Measurements from ENCODE around the gene PRXL2B. TPM values are rescaled to one million over a fixed set of nuclear protein-coding genes. Genes with fewer than 3 reads are reported as not detected.
"Not testable (repeated sequence)": the region's sequence is repeated elsewhere in the genome, so short reads cannot be mapped to it uniquely, and the experiment has no call there.

The PRXL2B gene
- total RNA-seq, 1 donor from 2014 or later: 12.6 TPM

GRCh38 chr1:2609319-2610035, 22.9 kb downstream of the PRXL2B start:
- no peak for FAIRE-seq
- no peak for DNase-seq (ENCODE audit: low spot score in 2 of 2)

- DNase-seq (ENCODE audit: low spot score in 2 of 2) (no peak), FAIRE-seq (no peak)
Measured at GRCh38 chr1:2610036-2610959, 23.7 kb downstream of the PRXL2B start.

- DNase-seq (ENCODE audit: low spot score in 2 of 2) (no peak), FAIRE-seq (no peak)
Measured at GRCh38 chr1:2611031-2611501, 24.5 kb downstream of the PRXL2B start.

- no peak for FAIRE-seq
- DNase-seq (ENCODE audit: low spot score in 2 of 2): no peak
Measured at GRCh38 chr1:2611621-2612437, 25.3 kb downstream of the PRXL2B start.

- no peak for DNase-seq (ENCODE audit: low spot score in 2 of 2)
- FAIRE-seq: no peak
Measured at GRCh38 chr1:2612591-2613365, 26.2 kb downstream of the PRXL2B start.

GRCh38 chr1:2614145-2614544, 27.6 kb downstream of the PRXL2B start:
- FAIRE-seq (no peak), DNase-seq (ENCODE audit: low spot score in 2 of 2) (no peak)

GRCh38 chr1:2617971-2618470, 31.4 kb downstream of the PRXL2B start:
- DNase-seq (ENCODE audit: low spot score in 2 of 2) (no peak), FAIRE-seq (no peak)

GRCh38 chr1:2623571-2624337, 37.2 kb downstream of the PRXL2B start:
- no peak for FAIRE-seq
- DNase-seq (ENCODE audit: low spot score in 2 of 2): no peak

GRCh38 chr1:2624735-2625300, 38.2 kb downstream of the PRXL2B start:
- FAIRE-seq: no peak
- no peak for DNase-seq (ENCODE audit: low spot score in 2 of 2)

- FAIRE-seq (no peak), DNase-seq (ENCODE audit: low spot score in 2 of 2) (no peak)
Measured at GRCh38 chr1:2625311-2625710, 38.7 kb downstream of the PRXL2B start.

GRCh38 chr1:2625748-2626147, 39.2 kb downstream of the PRXL2B start:
- DNase-seq (ENCODE audit: low spot score in 2 of 2); FAIRE-seq: not testable (repeated sequence)

GRCh38 chr1:2627746-2628145, 41.2 kb downstream of the PRXL2B start:
- no peak for FAIRE-seq
- DNase-seq (ENCODE audit: low spot score in 2 of 2): no peak

GRCh38 chr1:2628191-2628932, 41.8 kb downstream of the PRXL2B start:
- DNase-seq (ENCODE audit: low spot score in 2 of 2): no peak
- no peak for FAIRE-seq

- DNase-seq (ENCODE audit: low spot score in 2 of 2): no peak
- FAIRE-seq: no peak
Measured at GRCh38 chr1:2628933-2629626, 42.5 kb downstream of the PRXL2B start.

- DNase-seq (ENCODE audit: low spot score in 2 of 2): no peak
- FAIRE-seq: no peak
Measured at GRCh38 chr1:2629627-2630497, 43.3 kb downstream of the PRXL2B start.

GRCh38 chr1:2630498-2631135, 44.0 kb downstream of the PRXL2B start:
- FAIRE-seq: no peak
- DNase-seq (ENCODE audit: low spot score in 2 of 2): no peak
